Ovary (tissue), 3 donors: ENCODE results near the gene GRAMD4.

Source experiments
- EP300 ChIP-seq: sonication (generic); formaldehyde crosslinking; IDR thresholded peaks from one replicate; pipeline ENCODE4 v1.6.1; 2017; ENCODE audit warnings: antibody characterized with exemption
- POLR2A ChIP-seq: fragments of 450-650 bp; IDR thresholded peaks from one replicate; pipeline ENCODE4 v1.6.1; 2017; ENCODE audit warnings: antibody characterized with exemption, mild to moderate bottlenecking, moderate library complexity
- TF ChIP-seq, protein P1 (sequence below), 3 donors: fragments of 450-650 bp in 2 of 3; fragments of 200-600 bp in 1 of 3; IDR thresholded peaks; one replicate each; pipeline versions ENCODE4 v1.5.1 to v1.8.0; 2016 to 2022; ENCODE audit warnings: antibody characterized with exemption in 3 of 3, mild to moderate bottlenecking in 1 of 3
- donor health status: DM: no; HTN: no; CAD: no.

GRCh38 chr22:46637711-46638600 is 17.8 kb downstream of the GRAMD4 start:
- TF ChIP-seq, protein P1, sequence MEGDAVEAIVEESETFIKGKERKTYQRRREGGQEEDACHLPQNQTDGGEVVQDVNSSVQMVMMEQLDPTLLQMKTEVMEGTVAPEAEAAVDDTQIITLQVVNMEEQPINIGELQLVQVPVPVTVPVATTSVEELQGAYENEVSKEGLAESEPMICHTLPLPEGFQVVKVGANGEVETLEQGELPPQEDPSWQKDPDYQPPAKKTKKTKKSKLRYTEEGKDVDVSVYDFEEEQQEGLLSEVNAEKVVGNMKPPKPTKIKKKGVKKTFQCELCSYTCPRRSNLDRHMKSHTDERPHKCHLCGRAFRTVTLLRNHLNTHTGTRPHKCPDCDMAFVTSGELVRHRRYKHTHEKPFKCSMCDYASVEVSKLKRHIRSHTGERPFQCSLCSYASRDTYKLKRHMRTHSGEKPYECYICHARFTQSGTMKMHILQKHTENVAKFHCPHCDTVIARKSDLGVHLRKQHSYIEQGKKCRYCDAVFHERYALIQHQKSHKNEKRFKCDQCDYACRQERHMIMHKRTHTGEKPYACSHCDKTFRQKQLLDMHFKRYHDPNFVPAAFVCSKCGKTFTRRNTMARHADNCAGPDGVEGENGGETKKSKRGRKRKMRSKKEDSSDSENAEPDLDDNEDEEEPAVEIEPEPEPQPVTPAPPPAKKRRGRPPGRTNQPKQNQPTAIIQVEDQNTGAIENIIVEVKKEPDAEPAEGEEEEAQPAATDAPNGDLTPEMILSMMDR (IDR thresholded peaks at IDR 0.05): no peak
- TF ChIP-seq POLR2A: no peak
- no peak for TF ChIP-seq EP300
